Activated T-cell treated with anti-CD3 and anti-CD28 coated beads, Interleukin-2, amount 50 U/mL, for 72 hours (primary cell): Measurements from ENCODE around the gene ZNF485. TPM values are rescaled to one million over a fixed set of nuclear protein-coding genes. Genes with fewer than 3 reads are reported as not detected.
"Not testable (repeated sequence)": the region's sequence is repeated elsewhere in the genome, so short reads cannot be mapped to it uniquely, and the experiment has no call there.

Experiments used
- ATAC-seq, 2 donors: fragments of 150-1000 bp; cut with Tn5 transposase; replicated peaks in 1 of 2; 2 replicates each; pipeline ENCODE4 v1.10.0; 2021; ENCODE audit warnings: moderate library complexity in 2 of 2, mild to moderate bottlenecking in 1 of 2
- DNase-seq, 2 donors: peaks; one replicate each; pipeline ENCODE4 v3.0.0; 2021 to 2022; ENCODE audit warnings: mixed read lengths in 1 of 2
- H3K27ac Mint-ChIP-seq: one replicate; pipeline ENCODE4 v1.8.0; 2022; ENCODE audit warnings: mild to moderate bottlenecking, moderate library complexity, mixed read lengths
- H3K27me3 Mint-ChIP-seq: one replicate; pipeline ENCODE4 v1.8.0; 2022; ENCODE audit warnings: low read depth, mixed read lengths
- H3K36me3 Mint-ChIP-seq, 2 donors: one replicate each; pipeline ENCODE4 v1.8.0; 2022; ENCODE audit warnings: mixed read lengths in 2 of 2, mild to moderate bottlenecking in 1 of 2; ENCODE audit not compliant: insufficient read depth in 2 of 2
- H3K4me1 Mint-ChIP-seq: one replicate; pipeline ENCODE4 v1.8.0; 2022; ENCODE audit warnings: low read depth, mixed read lengths
- H3K4me3 Mint-ChIP-seq, 2 donors: one replicate each; pipeline ENCODE4 v1.8.0; 2022; ENCODE audit warnings: mild to moderate bottlenecking in 2 of 2, mixed read lengths in 2 of 2, moderate library complexity in 2 of 2
- H3K9me3 Mint-ChIP-seq, 2 donors: one replicate each; pipeline ENCODE4 v1.8.0; 2022; ENCODE audit warnings: mixed read lengths in 2 of 2
- total RNA-seq, 2 donors: library from RNA; stranded (reverse); gene quantifications; one replicate each; pipeline ENCODE4 v1.2.3, GENCODE V29; 2022

The ZNF485 gene
- total RNA-seq, 2 donors from 2014 or later: 2.8 to 4.6 TPM

- H3K36me3 Mint-ChIP-seq: peaks cover 1 to 2% of the 10 kb centered on the region in 2 donors
- peaks cover 10% of the 10 kb centered on the region for H3K4me1 Mint-ChIP-seq
- ATAC-seq (no peak), DNase-seq (no peak)
- H3K27me3 Mint-ChIP-seq: peaks cover 5% of the 10 kb centered on the region
- no peak overlapping the region for H3K4me3 Mint-ChIP-seq
- no peak overlapping the region for H3K27ac Mint-ChIP-seq
- peaks cover 0 to 3% of the 10 kb centered on the region in 2 donors for H3K9me3 Mint-ChIP-seq
These were observed 20.1 kb upstream of the ZNF485 start for GRCh38 chr10:43585981-43586729.

- H3K4me3 Mint-ChIP-seq, DNase-seq, ATAC-seq, H3K27me3 Mint-ChIP-seq, H3K36me3 Mint-ChIP-seq, H3K9me3 Mint-ChIP-seq, H3K27ac Mint-ChIP-seq: not testable (repeated sequence)
- H3K4me1 Mint-ChIP-seq: peaks cover 10% of the 10 kb centered on the region
These were observed 19.5 kb upstream of the ZNF485 start for GRCh38 chr10:43586730-43587115.

GRCh38 chr10:43591303-43591904, 14.8 kb upstream of the ZNF485 start:
- H3K9me3 Mint-ChIP-seq: peaks cover 4 to 10% of the 10 kb centered on the region in 2 donors

GRCh38 chr10:43594944-43595589, 11.2 kb upstream of the ZNF485 start:
- DNase-seq: peak; percentile 43 to 46
- Mint-ChIP-seq H3K27me3 (peaks cover 10% of the 10 kb centered on the region), H3K36me3 (peaks cover 17% of the 10 kb centered on the region in 2 donors), H3K4me1 (peaks cover 22% of the 10 kb centered on the region), H3K27ac (no peak overlapping the region), H3K4me3 (peak overlapping the region; percentile 73 to 75), H3K9me3 (peaks cover 4 to 10% of the 10 kb centered on the region in 2 donors)
- ATAC-seq: peak; percentile 85 to 86

More at GRCh38 chr10:43591303-43591904, 14.8 kb upstream of the ZNF485 start:
- Mint-ChIP-seq H3K36me3 (peaks cover 12 to 17% of the 10 kb centered on the region in 2 donors), H3K27me3 (peaks cover 15% of the 10 kb centered on the region), H3K4me3 (no peak overlapping the region), H3K27ac (no peak overlapping the region), H3K4me1 (peaks cover 20% of the 10 kb centered on the region)
- DNase-seq (no peak), ATAC-seq (no peak)

GRCh38 chr10:43595739-43596298, 10.4 kb upstream of the ZNF485 start:
- peak; percentile 76 to 80 for ATAC-seq

GRCh38 chr10:43596546-43596945, 9.7 kb upstream of the ZNF485 start:
- H3K27me3 Mint-ChIP-seq: peaks cover 10% of the 10 kb centered on the region
- peaks cover 22% of the 10 kb centered on the region for H3K4me1 Mint-ChIP-seq
- no peak for ATAC-seq
- no peak overlapping the region for H3K4me3 Mint-ChIP-seq
- DNase-seq: no peak
- peaks cover 12 to 15% of the 10 kb centered on the region in 2 donors for H3K36me3 Mint-ChIP-seq
- no peak overlapping the region for H3K27ac Mint-ChIP-seq
- H3K9me3 Mint-ChIP-seq: peaks cover 4 to 7% of the 10 kb centered on the region in 2 donors

More at GRCh38 chr10:43595739-43596298, 10.4 kb upstream of the ZNF485 start:
- no peak overlapping the region for H3K27ac Mint-ChIP-seq
- H3K9me3 Mint-ChIP-seq: peaks cover 4 to 8% of the 10 kb centered on the region in 2 donors
- peaks cover 22% of the 10 kb centered on the region for H3K4me1 Mint-ChIP-seq
- peak overlapping the region; percentile 73 to 75 for H3K4me3 Mint-ChIP-seq
- peaks cover 15 to 16% of the 10 kb centered on the region in 2 donors for H3K36me3 Mint-ChIP-seq
- peaks cover 10% of the 10 kb centered on the region for H3K27me3 Mint-ChIP-seq
- DNase-seq: peak; percentile 31 to 40

GRCh38 chr10:43598446-43598845, 7.8 kb upstream of the ZNF485 start:
- Mint-ChIP-seq H3K27me3 (peaks cover 10% of the 10 kb centered on the region), H3K27ac (no peak overlapping the region), H3K4me3 (no peak overlapping the region), H3K36me3 (peaks cover 5 to 16% of the 10 kb centered on the region in 2 donors), H3K9me3 (peaks cover 0 to 7% of the 10 kb centered on the region in 2 donors), H3K4me1 (peaks cover 22% of the 10 kb centered on the region)
- DNase-seq: no peak
- no peak for ATAC-seq

- Mint-ChIP-seq H3K27me3 (peaks cover 5% of the 10 kb centered on the region), H3K4me1 (peaks cover 22% of the 10 kb centered on the region), H3K9me3 (peaks cover 0 to 4% of the 10 kb centered on the region in 2 donors), H3K36me3 (peaks cover 0 to 11% of the 10 kb centered on the region in 2 donors), H3K27ac (no peak overlapping the region), H3K4me3 (no peak overlapping the region)
- DNase-seq (no peak), ATAC-seq (no peak)
These were observed 6.9 kb upstream of the ZNF485 start for GRCh38 chr10:43599333-43599732.

- not testable (repeated sequence) for ATAC-seq, H3K27me3 Mint-ChIP-seq, DNase-seq, H3K4me1 Mint-ChIP-seq, H3K4me3 Mint-ChIP-seq, H3K9me3 Mint-ChIP-seq, H3K27ac Mint-ChIP-seq
- peaks cover 3 to 11% of the 10 kb centered on the region in 2 donors for H3K36me3 Mint-ChIP-seq
These were observed 4.7 kb upstream of the ZNF485 start for GRCh38 chr10:43601576-43601975.

- no peaks in the 10 kb centered on the region for H3K27me3 Mint-ChIP-seq
- peaks cover 0 to 8% of the 10 kb centered on the region in 2 donors for H3K9me3 Mint-ChIP-seq
- H3K27ac Mint-ChIP-seq: peak overlapping the region; percentile 29
- peaks cover 34% of the 10 kb centered on the region for H3K4me1 Mint-ChIP-seq
- peak overlapping the region; percentile 71 to 83 for H3K4me3 Mint-ChIP-seq
- peak in 1 of 2 donors; percentile 44 for ATAC-seq
- DNase-seq: no peak
- peaks cover 16 to 23% of the 10 kb centered on the region in 2 donors for H3K36me3 Mint-ChIP-seq
These were observed 352 bp upstream of the ZNF485 start for GRCh38 chr10:43605850-43606322.

- H3K4me3 Mint-ChIP-seq: peak overlapping the region; percentile 83 to 85
- H3K27ac Mint-ChIP-seq: no peak overlapping the region
- peaks cover 34% of the 10 kb centered on the region for H3K4me1 Mint-ChIP-seq
These were observed 948 bp downstream of the ZNF485 start for GRCh38 chr10:43607199-43607573.

GRCh38 chr10:43610636-43611035, 4.4 kb downstream of the ZNF485 start:
- DNase-seq: no peak
- H3K4me3 Mint-ChIP-seq: no peak overlapping the region
- H3K27ac Mint-ChIP-seq: no peak overlapping the region

More at GRCh38 chr10:43607199-43607573, 948 bp downstream of the ZNF485 start:
- H3K9me3 Mint-ChIP-seq: peaks cover 0 to 5% of the 10 kb centered on the region in 2 donors
- ATAC-seq (no peak), DNase-seq (no peak)
- H3K27me3 Mint-ChIP-seq: no peaks in the 10 kb centered on the region
- peaks cover 17 to 30% of the 10 kb centered on the region in 2 donors for H3K36me3 Mint-ChIP-seq

More at GRCh38 chr10:43610636-43611035, 4.4 kb downstream of the ZNF485 start:
- H3K36me3 Mint-ChIP-seq: peaks cover 30 to 57% of the 10 kb centered on the region in 2 donors
- H3K4me1 Mint-ChIP-seq: peaks cover 40% of the 10 kb centered on the region
- H3K27me3 Mint-ChIP-seq: no peaks in the 10 kb centered on the region
- no peak for ATAC-seq
- peaks cover 6 to 8% of the 10 kb centered on the region in 2 donors for H3K9me3 Mint-ChIP-seq
